Measurements from ENCODE around the gene LACRT. TPM values are rescaled to one million over a fixed set of nuclear protein-coding genes. Genes with fewer than 3 reads are reported as not detected.

LACRT gene
- total and polyA plus RNA-seq, 9 of the 15 experiments (the other 6 are each of a cell fraction or from before 2014, with no cell fraction given), result not detected

DNA sequence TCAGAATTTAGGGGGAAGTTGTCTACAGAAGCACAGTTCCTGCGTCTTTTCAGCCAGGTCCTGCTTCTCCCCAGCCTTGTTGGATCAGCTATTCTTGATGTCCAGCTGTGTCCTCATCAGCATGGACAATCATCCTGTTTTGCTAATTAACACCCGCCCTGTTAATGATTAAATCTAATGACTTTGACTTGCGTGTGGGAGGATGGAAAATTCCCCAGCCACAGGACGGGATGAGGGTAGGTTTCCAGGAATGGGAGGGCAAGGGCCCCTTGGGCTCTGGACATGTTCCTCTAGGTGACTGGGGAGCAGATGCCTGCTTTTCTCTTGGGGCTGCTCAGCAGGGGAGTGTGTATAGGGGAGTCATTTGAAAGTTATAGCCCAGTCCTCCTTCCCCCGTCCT is 41.0 kb downstream of the LACRT start:
- H4K20me1 ChIP-seq (replicated peaks; ENCODE audit: control insufficient read depth, insufficient read depth, low read length), result peaks cover 3% of the 10 kb centered on the region; the same call in 1 of the 2 replicates
- ChIA-PET CTCF (ENCODE audit: low intra/inter-chr PET ratio) (no interaction called here), POLR2A (interaction anchor here (1.0 kb wide), 1 partner anchor 14 kb away, joined by 3 read pairs; no protein-coding TSS in a partner anchor)
- no peak overlapping the region for H2AFZ ChIP-seq (ENCODE audit: low read depth, low read length)
- intact Hi-C loops (cut with micrococcal nuclease) (no loop called here), in situ Hi-C loops (cut with MboI) (no loop called here)
- FAIRE-seq (no peak), ATAC-seq (no peak), DNase-seq (ENCODE audit: extremely low read depth in 1 of 4, low spot score in 3 of 4) (no peak)
- H3K9me1 ChIP-seq (ENCODE audit: control insufficient read depth, insufficient read depth, low read length), result no peaks in the 10 kb centered on the region
- 0% methylated on average over 5 of the region's 5 CpGs for WGBS (ENCODE audit: insufficient coverage, low coverage, missing lambda C conversion rate)
- H3K9ac ChIP-seq (ENCODE audit: insufficient read depth in 1 of 2, low read depth in 2 of 2, low read length in 2 of 2), result no peak overlapping the region
- no peak overlapping the region for H3K27ac ChIP-seq (ENCODE audit: extremely low read depth, low read depth, low read length)
- H3K27me3 ChIP-seq (ENCODE audit: control insufficient read depth in 2 of 2, insufficient read depth in 2 of 2, low read length in 2 of 2), result peaks cover 22 to 58% of the 10 kb centered on the region in 2 experiments
- H3K36me3 ChIP-seq (ENCODE audit: control insufficient read depth, insufficient read depth, low read length), result no peaks in the 10 kb centered on the region
- no peaks in the 10 kb centered on the region for H3K9me3 ChIP-seq (replicated peaks; ENCODE audit: control insufficient read depth, insufficient read depth, low read depth, low read length)
- no peak overlapping the region for H3K4me2 ChIP-seq (ENCODE audit: insufficient read depth, low read length)
- BruUV-seq (replicated peaks), result no TSS peak
- H3K4me3 ChIP-seq, result no peak overlapping the region
- H3K4me1 ChIP-seq (replicated peaks in 1 of 2; ENCODE audit: control insufficient read depth in 2 of 2, insufficient read depth in 2 of 2, low read length in 2 of 2), result peaks cover 0 to under 1% of the 10 kb centered on the region in 2 experiments; a peak in 2 of 5 replicates
- H3K79me2 ChIP-seq (ENCODE audit: control insufficient read depth, insufficient read depth, low read length), result no peaks in the 10 kb centered on the region
- TF ChIP-seq MAFK (IDR thresholded peaks at IDR 0.05; ENCODE audit: low read length) (no peak), ZKSCAN8 (CRISPR knock-in tag; IDR thresholded peaks at IDR 0.05) (no peak), RBM17 (IDR thresholded peaks at IDR 0.05; ENCODE audit: borderline replicate concordance, low read depth, low read length) (no peak), MCM5 (IDR thresholded peaks at IDR 0.05; ENCODE audit: low read depth) (no peak), CCAR2 (IDR thresholded peaks at IDR 0.05; ENCODE audit: low read depth, low read length) (no peak), BRF1 (IDR thresholded peaks at IDR 0.05; ENCODE audit: borderline replicate concordance, extremely low read depth, insufficient read length) (no peak), CAMTA2 (CRISPR knock-in tag; conservative IDR thresholded peaks at IDR 0.05) (no peak), DDX20 (tag; IDR thresholded peaks at IDR 0.05; ENCODE audit: low read depth) (no peak)
- TF ChIP-seq, protein P1, sequence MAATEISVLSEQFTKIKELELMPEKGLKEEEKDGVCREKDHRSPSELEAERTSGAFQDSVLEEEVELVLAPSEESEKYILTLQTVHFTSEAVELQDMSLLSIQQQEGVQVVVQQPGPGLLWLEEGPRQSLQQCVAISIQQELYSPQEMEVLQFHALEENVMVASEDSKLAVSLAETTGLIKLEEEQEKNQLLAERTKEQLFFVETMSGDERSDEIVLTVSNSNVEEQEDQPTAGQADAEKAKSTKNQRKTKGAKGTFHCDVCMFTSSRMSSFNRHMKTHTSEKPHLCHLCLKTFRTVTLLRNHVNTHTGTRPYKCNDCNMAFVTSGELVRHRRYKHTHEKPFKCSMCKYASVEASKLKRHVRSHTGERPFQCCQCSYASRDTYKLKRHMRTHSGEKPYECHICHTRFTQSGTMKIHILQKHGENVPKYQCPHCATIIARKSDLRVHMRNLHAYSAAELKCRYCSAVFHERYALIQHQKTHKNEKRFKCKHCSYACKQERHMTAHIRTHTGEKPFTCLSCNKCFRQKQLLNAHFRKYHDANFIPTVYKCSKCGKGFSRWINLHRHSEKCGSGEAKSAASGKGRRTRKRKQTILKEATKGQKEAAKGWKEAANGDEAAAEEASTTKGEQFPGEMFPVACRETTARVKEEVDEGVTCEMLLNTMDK (IDR thresholded peaks at IDR 0.05; ENCODE audit: borderline replicate concordance, insufficient read depth, low read depth, low read length, poor library complexity, severe bottlenecking), result no peak
- TF ChIP-seq, protein P2, sequence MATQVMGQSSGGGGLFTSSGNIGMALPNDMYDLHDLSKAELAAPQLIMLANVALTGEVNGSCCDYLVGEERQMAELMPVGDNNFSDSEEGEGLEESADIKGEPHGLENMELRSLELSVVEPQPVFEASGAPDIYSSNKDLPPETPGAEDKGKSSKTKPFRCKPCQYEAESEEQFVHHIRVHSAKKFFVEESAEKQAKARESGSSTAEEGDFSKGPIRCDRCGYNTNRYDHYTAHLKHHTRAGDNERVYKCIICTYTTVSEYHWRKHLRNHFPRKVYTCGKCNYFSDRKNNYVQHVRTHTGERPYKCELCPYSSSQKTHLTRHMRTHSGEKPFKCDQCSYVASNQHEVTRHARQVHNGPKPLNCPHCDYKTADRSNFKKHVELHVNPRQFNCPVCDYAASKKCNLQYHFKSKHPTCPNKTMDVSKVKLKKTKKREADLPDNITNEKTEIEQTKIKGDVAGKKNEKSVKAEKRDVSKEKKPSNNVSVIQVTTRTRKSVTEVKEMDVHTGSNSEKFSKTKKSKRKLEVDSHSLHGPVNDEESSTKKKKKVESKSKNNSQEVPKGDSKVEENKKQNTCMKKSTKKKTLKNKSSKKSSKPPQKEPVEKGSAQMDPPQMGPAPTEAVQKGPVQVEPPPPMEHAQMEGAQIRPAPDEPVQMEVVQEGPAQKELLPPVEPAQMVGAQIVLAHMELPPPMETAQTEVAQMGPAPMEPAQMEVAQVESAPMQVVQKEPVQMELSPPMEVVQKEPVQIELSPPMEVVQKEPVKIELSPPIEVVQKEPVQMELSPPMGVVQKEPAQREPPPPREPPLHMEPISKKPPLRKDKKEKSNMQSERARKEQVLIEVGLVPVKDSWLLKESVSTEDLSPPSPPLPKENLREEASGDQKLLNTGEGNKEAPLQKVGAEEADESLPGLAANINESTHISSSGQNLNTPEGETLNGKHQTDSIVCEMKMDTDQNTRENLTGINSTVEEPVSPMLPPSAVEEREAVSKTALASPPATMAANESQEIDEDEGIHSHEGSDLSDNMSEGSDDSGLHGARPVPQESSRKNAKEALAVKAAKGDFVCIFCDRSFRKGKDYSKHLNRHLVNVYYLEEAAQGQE (IDR thresholded peaks at IDR 0.05; ENCODE audit: borderline replicate concordance), result no peak
- TF ChIP-seq, protein P2 (CRISPR knock-in tag; IDR thresholded peaks at IDR 0.05; ENCODE audit: low read depth), result no peak

Data from K562 (cell line).